Stimulated activated CD8-positive, alpha-beta memory T cell treated with anti-CD3 and anti-CD28 coated beads, Interleukin-7, amount 100 ng/mL, for 1 hour (primary cell): ENCODE data around the gene HNMT.
"Not testable (repeated sequence)": the region's sequence is repeated elsewhere in the genome, so short reads cannot be mapped to it uniquely, and the experiment has no call there.

Experiments used
- DNase-seq, 2 donors: peaks; one replicate each; pipeline ENCODE4 v3.0.0-alpha.2; 2020; ENCODE audit warnings: low read depth in 2 of 2

HNMT gene

GRCh38 chr2:138043588-138043987 lies 79.3 kb downstream of the HNMT start:
- DNase-seq = not testable (repeated sequence)

GRCh38 chr2:138058427-138058826 lies 94.2 kb downstream of the HNMT start:
- no peak for DNase-seq

- DNase-seq = no peak
Measured at GRCh38 chr2:138059487-138060300, 95.4 kb downstream of the HNMT start.

- DNase-seq = no peak
Measured at GRCh38 chr2:138060301-138060635, 96.0 kb downstream of the HNMT start.

GRCh38 chr2:138061961-138062360 lies 97.7 kb downstream of the HNMT start:
- no peak for DNase-seq

- DNase-seq = no peak
Measured at GRCh38 chr2:138063181-138063580, 98.9 kb downstream of the HNMT start.
